HUES6 (cell line): Measurements from ENCODE around the gene TBPL1.
"Not testable (repeated sequence)": the region's sequence is repeated elsewhere in the genome, so short reads cannot be mapped to it uniquely, and the experiment has no call there.

Source experiments
- H3K27ac ChIP-seq: 2 replicates; pipeline ENCODE4 v1.7.0; 2013; ENCODE audit warnings: low read depth, mild to moderate bottlenecking, low read length, inconsistent platforms
- H3K27me3 ChIP-seq: 2 replicates; pipeline ENCODE4 v1.6.1; 2013; ENCODE audit warnings: low read length; ENCODE audit not compliant: control insufficient read depth, insufficient read depth
- H3K36me3 ChIP-seq: 2 replicates; pipeline ENCODE4 v1.6.1; 2013; ENCODE audit warnings: low read length; ENCODE audit not compliant: control insufficient read depth, insufficient read depth
- H3K4me1 ChIP-seq: 2 replicates; pipeline ENCODE4 v1.6.1; 2013; ENCODE audit warnings: low read length; ENCODE audit not compliant: control insufficient read depth, insufficient read depth
- H3K4me3 ChIP-seq: 2 replicates; pipeline ENCODE4 v1.5.1; 2013; ENCODE audit warnings: low read depth, low read length
- H3K9ac ChIP-seq: one replicate; pipeline ENCODE4 v1.6.1; 2013; ENCODE audit warnings: mild to moderate bottlenecking, low read length
- H3K9me3 ChIP-seq: 2 replicates; pipeline ENCODE4 v1.6.1; 2013; ENCODE audit warnings: low read depth, low read length; ENCODE audit not compliant: control insufficient read depth, insufficient read depth

The TBPL1 gene

GRCh38 chr6:133936352-133936751, 16.7 kb upstream of the TBPL1 start:
- H3K36me3 ChIP-seq, H3K27me3 ChIP-seq, H3K4me1 ChIP-seq, H3K9me3 ChIP-seq, H3K4me3 ChIP-seq, H3K9ac ChIP-seq, H3K27ac ChIP-seq: not testable (repeated sequence)

DNA sequence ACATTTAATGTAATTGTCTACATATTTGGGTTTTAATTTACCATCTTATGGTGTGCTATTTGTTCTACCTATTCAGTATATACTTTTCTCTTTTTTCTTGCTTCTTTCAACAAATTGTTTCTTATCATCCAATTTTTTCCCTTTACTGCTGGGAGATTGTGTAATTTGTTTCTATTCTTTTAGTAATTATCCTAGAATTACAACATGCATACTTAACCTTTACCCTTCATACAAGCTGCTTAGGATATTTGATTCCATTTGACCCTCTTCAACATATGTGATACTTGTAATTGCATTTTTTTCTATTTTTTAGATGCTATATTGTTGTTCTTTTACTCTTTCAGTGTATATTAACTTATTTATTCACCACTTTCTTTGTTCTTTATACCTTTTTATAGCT, 15.1 kb upstream of the TBPL1 start:
- Histone ChIP-seq H3K9me3 (no peaks in the 10 kb centered on the region), H3K4me3 (no peak overlapping the region), H3K27me3 (no peaks in the 10 kb centered on the region), H3K36me3 (no peaks in the 10 kb centered on the region), H3K27ac (no peak overlapping the region), H3K9ac (no peak overlapping the region), H3K4me1 (no peaks in the 10 kb centered on the region)

DNA sequence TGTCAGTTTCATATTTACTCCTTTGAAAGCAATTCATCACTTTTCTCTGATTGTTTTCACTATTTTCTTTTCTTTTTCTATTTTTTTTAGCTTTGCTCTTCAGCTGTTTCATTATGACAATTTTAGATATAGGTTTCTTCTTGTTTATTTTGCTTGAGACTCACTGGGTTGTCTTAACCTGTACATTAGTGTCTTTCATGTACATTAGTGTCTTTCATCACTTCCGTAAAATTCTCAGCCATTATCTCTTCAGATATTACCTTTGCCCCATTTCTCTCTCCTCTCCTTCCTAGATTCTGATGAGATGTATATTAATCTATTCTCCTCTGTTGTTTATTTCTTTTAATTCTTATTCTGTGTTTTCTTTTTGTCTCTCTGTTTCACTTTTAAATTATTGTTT, 14.5 kb upstream of the TBPL1 start:
- Histone ChIP-seq H3K27ac (no peak overlapping the region), H3K4me1 (no peaks in the 10 kb centered on the region), H3K9me3 (no peaks in the 10 kb centered on the region), H3K4me3 (no peak overlapping the region), H3K36me3 (no peaks in the 10 kb centered on the region), H3K27me3 (no peaks in the 10 kb centered on the region), H3K9ac (no peak overlapping the region)

- Histone ChIP-seq H3K9ac (no peak overlapping the region), H3K4me3 (no peak overlapping the region), H3K4me1 (no peaks in the 10 kb centered on the region), H3K9me3 (no peaks in the 10 kb centered on the region), H3K27ac (no peak overlapping the region), H3K36me3 (no peaks in the 10 kb centered on the region), H3K27me3 (no peaks in the 10 kb centered on the region)
These were observed 13.0 kb upstream of the TBPL1 start for GRCh38 chr6:133939778-133940667.

GRCh38 chr6:133945158-133945557, 7.9 kb upstream of the TBPL1 start:
- H3K27me3 ChIP-seq, result no peaks in the 10 kb centered on the region
- H3K9ac ChIP-seq, result no peak overlapping the region
- 0 out of 2 replicates have a peak, but pooled peaks cover 3% of the 10 kb centered on the region for H3K4me1 ChIP-seq
- H3K9me3 ChIP-seq, result no peaks in the 10 kb centered on the region
- H3K4me3 ChIP-seq, result no peak overlapping the region
- no peaks in the 10 kb centered on the region for H3K36me3 ChIP-seq
- H3K27ac ChIP-seq, result no peak overlapping the region

- H3K4me3 ChIP-seq, result no peak overlapping the region
- H3K27me3 ChIP-seq, result peaks cover 8% of the 10 kb centered on the region; the same call in 1 of the 2 replicates
- H3K27ac ChIP-seq, result no peak overlapping the region
- H3K9me3 ChIP-seq, result no peaks in the 10 kb centered on the region
- H3K9ac ChIP-seq, result no peak overlapping the region
- H3K36me3 ChIP-seq, result no peaks in the 10 kb centered on the region
- H3K4me1 ChIP-seq, result 0 out of 2 replicates have a peak, but pooled peaks cover 8% of the 10 kb centered on the region
These were observed 5.6 kb upstream of the TBPL1 start for GRCh38 chr6:133947302-133947900.

GRCh38 chr6:133948472-133948871, 4.6 kb upstream of the TBPL1 start:
- Histone ChIP-seq H3K27me3 (peaks cover 8% of the 10 kb centered on the region; the same call in 1 of the 2 replicates), H3K4me1 (0 out of 2 replicates have a peak, but pooled peaks cover 8% of the 10 kb centered on the region), H3K9ac (no peak overlapping the region), H3K4me3 (no peak overlapping the region), H3K36me3 (no peaks in the 10 kb centered on the region), H3K27ac (no peak overlapping the region), H3K9me3 (no peaks in the 10 kb centered on the region)

DNA sequence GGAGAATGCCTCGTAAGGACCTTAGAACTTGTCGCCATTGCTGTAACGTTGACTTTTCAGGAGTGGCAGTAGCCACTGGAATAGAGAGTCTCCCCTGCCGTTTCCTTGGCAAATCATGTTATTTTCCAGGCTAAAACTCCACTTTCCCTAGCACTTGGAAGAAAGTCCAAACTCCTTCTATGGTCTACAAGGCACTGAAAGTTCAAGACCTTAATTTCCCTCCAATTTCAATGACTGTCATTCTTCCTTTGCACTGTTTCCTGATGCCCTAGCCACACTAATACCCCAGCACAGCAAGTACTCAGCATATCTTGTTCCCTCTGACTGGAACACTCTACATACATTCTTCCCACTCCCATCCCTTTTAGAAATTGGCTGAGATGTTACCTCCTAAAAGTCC, 1.8 kb upstream of the TBPL1 start:
- Histone ChIP-seq H3K9ac (no peak overlapping the region), H3K4me3 (peak overlapping the region; percentile 83; the same call in 1 of the 2 replicates), H3K36me3 (no peaks in the 10 kb centered on the region), H3K4me1 (peaks cover 18% of the 10 kb centered on the region), H3K27ac (no peak overlapping the region), H3K27me3 (peaks cover 8% of the 10 kb centered on the region; the same call in 1 of the 2 replicates), H3K9me3 (no peaks in the 10 kb centered on the region)

DNA sequence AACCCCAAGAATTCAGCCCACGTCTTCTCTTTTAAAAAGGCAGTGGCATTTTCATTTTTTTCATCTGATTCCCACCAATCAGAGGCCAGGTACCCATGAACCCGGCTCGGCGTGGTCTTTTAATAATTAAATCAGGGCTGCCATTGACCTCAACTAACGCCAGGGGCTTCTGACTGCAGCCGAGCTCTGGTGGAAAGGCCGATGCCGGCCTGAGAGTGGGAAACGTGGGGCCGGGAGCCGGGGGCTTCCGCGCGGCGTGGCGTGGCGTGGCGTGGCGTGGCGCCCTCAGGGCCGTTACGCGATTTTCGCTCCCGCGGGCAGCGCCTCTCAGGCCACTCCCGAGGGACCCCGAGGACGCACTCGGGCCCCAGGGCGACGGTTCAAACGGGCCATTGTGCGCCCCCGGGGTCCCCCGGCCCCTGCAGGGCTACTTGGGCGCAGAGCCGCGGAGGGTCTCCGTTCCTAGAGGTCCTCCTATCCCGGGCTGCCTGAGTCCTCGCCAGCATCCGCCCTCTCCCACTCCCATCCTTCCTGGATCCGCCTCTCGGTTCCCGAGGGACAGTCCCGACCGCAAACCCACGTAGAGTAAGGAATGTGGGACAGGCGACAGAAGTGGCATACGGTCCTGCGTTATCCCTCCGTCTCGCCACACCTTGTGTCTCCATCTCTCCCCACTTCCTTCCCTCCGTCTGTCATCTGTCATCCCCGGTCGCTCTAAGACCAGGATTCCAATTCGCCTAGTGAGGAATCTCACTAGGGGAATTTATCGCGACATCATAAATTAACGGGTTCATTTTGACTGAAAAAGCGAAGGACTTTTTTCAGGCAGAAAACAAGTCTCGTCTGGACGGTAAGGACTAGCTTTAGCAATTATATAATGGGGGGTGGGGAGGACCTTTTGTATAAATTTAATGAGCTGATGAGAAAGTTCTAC, 876 bp upstream of the TBPL1 start:
- H3K4me1 ChIP-seq, result peaks cover 18% of the 10 kb centered on the region
- peak overlapping the region; percentile 83 for H3K4me3 ChIP-seq
- H3K9ac ChIP-seq, result peak overlapping the region; percentile 60
- no peaks in the 10 kb centered on the region for H3K36me3 ChIP-seq
- H3K27me3 ChIP-seq, result peaks cover 8% of the 10 kb centered on the region; the same call in 1 of the 2 replicates
- H3K9me3 ChIP-seq, result no peaks in the 10 kb centered on the region
- H3K27ac ChIP-seq, result no peak overlapping the region; the same call in 1 of the 2 replicates

DNA sequence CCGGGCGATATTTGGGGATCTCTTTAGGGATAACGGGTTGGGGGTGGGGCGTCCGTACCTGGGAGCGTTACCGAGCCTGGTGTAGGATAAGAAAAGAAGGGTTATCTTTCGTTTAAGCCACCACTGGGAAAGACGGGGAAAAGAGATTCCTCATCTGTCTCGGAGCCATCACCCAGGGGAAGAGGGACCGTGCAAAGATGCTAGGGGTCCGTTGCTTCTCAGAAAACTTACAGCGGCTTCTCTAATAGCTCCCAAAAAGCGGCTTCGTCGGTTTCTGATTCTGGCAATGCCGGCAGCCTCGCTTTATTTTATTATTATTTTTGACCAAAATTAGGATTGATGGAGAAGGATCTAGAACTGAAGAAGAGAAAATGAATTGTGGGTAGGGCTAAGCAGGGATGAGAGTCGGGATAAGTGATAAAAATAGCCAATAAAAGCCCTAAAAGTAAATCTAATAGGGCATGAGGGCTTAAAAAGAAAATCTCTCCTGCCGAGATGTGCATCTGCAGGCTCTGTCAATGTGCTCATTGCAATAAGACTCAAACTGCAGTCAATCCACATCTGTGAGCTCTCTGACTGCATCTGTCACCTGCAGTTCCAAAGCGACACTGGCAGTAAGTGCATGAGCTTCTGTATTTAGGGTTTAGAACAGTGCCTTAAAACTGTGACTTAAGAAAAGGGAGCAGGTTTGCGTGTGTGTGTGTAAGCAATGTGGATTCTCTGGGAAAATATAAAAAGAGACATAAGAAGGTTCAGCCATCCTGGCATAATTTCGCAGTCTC, 801 bp downstream of the TBPL1 start:
- Histone ChIP-seq H3K9me3 (no peaks in the 10 kb centered on the region), H3K4me1 (peaks cover 18% of the 10 kb centered on the region), H3K27ac (0 out of 2 replicates have a peak overlapping the region, but pooled peaks have one; percentile 69), H3K27me3 (peaks cover 8% of the 10 kb centered on the region; the same call in 1 of the 2 replicates), H3K36me3 (no peaks in the 10 kb centered on the region), H3K9ac (peak overlapping the region; percentile 92), H3K4me3 (peak overlapping the region; percentile 83)
